ENCODE measurements around the gene PLXNA2.

PLXNA2 gene

DNA sequence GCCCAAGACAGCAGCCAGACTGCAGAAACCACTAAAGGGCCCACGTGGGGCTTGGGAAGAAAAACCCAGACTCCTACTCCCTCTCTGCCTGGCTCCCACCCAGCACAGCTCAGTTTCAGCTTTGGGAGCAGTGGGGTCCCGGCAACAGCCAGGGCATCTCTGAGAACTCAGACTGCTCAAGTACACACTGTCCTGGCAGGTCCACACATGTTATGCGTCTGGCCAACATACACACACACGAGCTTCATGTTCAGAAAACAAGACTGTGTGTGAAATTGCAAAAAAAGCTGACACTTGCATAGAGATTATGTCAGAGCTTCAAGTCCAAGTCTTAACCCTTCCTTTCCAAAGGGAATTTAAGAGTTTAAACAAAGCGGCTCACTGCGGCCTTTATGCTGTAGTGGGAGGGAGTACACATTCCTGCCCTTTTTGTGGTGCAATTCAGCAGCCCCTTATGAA is 196.7 kb downstream of the PLXNA2 start:
- DNase-seq (ENCODE audit: low read depth in 2 of 2) = no peak

DNA sequence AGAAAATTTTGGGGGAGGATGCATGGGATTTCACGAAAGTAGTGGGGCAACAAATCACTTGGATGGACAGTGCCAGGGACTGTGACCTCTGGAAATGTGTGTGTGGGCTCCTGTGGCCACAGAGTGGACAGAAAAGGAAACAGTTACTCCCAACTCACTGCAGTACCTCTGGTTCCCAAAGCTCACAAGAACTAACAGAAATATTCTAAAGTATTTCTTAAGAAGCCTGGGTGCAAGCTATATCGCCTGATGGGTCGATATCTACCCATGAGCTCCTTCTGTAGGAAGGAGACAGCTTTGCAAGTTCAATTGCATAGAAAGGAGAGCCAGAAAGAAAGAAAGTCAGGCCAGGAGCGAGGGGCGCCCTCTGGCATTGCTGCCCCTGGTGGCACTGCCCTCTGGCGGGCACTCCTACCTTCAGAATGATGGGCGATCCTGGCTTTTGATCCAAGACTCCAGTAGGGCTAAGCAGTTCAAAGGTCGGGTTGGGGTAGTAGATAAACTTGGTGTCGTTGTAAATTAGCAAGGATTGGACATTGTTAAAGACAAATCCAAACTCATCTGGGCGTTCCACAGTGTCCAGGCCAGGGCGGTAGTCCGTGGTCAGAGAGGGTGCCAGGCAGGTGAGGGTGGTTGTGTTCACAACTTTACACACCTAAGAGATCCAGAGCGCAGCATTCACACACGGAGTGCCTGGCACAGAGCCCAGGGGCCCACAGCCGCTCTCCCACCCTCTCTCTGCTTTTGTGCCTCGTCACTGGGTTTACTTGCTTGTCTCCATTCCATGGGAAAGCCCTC is 198.5 kb downstream of the PLXNA2 start:
- no peak for DNase-seq (ENCODE audit: low read depth in 2 of 2)

DNA sequence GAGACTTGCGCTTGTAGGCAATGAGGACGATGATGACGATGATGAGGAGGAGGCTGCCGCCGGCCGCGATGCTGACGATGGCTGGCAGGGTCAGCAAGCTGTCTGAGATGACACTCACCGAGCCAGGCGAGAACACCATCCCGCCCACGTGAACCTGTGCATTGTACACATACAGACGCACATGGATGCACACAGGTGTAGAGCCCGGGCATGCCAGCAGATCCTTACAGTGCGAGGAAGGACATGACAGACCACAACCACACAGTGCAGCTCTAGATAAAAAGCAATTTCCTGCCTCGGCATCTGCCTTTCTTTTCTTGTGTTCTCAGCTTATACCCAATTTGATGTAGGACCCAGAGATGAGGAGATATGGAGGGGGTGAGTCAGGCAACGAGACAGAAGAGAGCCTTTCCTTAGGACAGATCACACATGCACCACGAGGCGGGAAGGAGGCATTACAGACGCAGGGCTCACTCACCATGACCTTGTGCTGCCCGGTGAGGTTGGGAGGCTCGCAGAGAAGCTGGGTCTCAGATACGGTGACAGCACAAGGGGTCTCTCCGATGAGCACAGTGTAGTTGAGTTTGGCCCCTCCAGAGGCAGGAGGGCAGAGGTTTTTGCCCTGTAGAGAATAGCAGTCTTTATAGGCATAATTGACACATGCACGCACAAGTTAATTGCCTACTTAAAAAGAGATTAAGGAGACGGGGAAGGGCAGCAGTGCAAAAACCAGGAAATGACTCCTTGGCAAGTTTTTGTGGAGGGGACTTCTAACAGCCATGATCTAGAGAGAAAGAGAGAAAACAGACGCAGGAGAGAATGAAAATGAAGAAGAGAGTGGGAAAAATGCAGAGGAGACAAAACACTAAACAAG is 199.4 kb downstream of the PLXNA2 start:
- no peak for DNase-seq (ENCODE audit: low read depth in 2 of 2)

DNA sequence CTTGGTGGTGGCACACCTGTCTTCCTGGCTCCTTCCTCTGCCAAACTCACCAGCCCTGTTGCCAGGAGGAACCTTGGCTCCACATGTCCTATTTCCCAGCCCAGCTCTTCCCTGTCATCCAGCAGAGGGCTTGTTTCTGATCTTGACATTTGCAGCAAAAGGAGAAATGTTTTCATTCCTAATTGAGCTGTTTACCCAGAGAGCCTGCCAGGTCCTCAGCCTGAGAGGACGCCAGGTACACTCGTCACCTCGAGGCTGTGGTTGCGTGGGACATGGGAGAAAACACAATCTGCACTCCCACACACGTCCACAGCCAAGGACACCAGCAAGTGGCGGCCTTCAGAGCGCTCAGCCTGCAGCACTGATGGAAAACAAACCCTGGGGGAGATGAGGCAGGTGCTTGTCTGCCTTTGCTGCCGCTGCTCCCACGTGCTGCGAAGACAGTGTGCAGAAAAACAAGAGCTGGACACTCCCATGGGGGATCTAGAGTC is 200.4 kb downstream of the PLXNA2 start:
- DNase-seq (ENCODE audit: low read depth in 2 of 2) = no peak

DNA sequence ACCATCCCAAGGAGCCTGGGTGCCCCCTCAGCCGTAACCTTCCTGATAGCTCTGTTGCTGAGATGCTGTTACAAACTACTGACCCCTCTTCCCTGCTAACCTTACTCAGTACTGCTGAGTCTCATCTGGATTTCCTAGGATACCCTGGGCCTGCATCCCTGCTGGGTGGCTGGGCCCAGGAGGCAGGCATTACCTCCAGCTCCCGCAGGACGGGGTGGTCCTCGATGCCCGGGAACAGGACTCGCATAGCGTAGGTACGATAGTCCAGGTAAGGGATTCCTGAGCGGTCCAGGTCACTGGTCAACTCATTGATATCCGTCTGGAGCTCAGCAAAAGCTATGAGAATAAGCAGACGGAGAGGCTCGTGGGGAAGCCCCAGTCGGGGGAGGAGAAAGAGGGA is 201.3 kb downstream of the PLXNA2 start:
- DNase-seq (ENCODE audit: low read depth in 2 of 2) = no peak

DNA sequence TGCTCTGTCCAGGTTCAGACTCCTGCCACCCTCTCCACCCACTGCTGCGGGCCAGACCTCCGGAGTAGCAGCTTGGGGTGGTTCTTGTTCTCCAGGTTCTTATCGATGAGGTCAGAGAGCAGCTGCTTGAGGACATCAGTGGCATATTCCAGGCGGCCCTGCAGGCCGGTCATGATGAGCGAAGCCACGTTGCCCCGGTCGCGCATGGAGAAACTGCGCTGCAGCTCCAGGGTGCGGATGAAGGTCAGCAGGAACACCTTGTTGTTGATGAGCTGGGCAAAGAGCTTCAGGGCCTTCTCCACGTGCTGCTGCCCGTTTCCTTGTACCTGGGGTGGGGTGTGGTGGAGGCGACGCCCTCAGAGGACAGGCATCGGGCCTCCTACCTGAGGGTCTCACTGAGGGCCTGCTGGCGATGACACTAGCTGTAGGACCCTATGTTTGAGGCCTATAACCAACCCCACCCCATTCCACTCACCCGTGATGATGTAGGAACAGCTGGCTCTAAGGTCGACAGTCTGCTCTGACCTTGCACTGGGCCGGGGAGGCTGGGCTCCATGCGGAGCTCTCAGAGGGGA is 202.1 kb downstream of the PLXNA2 start:
- no peak for DNase-seq (ENCODE audit: low read depth in 2 of 2)

DNA sequence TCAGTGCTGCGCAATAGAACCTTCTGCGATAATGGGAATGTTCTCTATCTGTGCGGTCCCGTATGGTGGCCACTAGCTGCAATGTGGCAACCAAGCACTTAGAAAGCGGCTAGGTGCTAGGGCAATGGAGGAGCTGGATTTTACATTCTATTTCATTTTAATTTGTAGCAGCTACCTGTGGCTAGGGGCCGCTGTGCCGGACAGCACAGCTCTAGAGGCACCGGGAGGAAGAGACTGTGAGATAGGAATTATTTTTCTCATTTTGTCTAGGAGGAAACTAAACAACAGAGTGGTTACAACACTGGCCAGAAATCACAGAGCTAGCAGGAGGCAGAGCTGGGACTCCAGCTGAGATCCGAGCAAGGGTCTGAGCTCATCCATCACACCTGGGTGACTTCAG is 202.7 kb downstream of the PLXNA2 start:
- no peak for DNase-seq (ENCODE audit: low read depth in 2 of 2)

DNA sequence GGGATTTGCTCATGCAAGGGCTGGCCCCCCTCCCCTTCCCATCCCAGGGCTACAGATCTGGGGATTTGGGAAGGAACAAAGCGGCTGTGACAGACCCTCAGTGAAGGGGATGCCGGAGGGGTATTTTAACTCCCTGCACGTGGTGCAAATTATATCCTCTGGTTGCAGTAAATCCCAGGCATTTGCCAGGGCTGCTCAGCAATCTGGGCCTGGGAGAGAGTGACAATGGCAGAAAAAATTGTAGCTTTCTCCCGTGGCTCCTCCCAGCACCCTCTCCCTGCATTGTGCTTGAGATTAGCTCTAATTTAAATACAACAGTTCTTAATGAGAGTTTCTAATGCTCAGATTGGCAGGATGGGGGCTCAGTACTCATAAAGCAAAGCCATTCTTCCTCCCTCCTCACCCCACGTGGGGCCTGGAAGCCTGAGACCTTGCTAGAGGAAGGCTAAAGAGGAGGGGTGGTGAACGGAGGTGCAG is 203.3 kb downstream of the PLXNA2 start:
- DNase-seq (ENCODE audit: low read depth in 2 of 2) = no peak

DNA sequence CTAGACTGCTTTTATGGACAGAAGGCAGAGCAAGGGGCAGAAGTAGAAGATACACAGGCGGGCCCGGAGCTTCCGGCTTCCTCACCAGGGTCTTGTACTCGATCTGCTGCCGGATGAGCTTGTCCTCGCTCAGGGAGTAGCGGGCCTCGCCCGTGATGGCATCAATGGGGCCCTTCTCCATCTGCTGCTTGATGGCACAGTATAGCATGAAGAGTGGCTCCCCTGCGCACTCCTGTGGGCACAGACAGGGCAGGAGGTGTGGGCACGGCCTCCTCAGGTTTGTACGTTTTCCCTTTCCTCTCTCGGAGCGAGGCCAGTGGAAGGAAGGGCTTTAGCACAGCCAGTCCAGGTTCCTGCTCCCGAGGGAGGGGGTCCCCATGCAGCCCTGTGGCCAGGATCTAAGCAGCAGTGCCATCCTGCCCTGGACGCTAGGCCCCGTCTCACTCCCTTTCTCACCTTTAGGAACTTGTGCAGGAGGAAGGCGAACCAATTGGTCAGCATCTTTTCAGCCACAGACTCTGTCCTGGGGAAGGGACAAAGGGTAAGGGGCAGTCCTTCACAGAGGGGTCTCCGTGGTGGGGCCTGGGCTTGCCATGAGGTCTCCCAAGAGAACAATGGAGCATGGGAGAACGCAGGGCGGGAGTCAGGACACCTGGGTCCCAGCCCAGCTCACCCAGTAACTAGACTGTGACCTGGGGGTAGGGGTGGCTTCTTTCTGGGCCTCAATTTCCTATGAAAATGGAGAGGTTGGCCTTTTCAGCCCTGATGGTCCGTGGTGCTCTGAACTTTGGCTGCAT is 204.4 kb downstream of the PLXNA2 start:
- DNase-seq (ENCODE audit: low read depth in 2 of 2) = no peak

DNA sequence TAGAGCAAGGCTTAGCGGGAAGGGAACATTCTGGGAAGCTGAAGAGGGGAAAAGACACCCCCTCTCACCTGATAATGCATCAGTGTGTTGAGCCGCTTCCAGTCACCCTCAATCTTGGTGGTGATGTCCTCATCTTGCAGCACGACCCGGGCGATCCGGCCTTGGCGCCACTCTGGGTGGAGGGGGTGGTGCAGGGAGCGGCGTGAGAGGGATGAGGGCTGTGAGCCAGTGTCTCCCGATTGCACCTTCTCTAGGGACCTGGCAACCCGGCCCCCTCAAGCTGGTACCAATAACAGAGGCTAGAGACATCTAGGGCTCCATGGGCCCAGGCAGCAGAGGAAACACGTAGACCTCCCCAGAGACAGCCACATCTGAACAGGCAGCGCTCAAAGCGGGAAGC is 205.9 kb downstream of the PLXNA2 start:
- no peak for DNase-seq (ENCODE audit: low read depth in 2 of 2)

DNA sequence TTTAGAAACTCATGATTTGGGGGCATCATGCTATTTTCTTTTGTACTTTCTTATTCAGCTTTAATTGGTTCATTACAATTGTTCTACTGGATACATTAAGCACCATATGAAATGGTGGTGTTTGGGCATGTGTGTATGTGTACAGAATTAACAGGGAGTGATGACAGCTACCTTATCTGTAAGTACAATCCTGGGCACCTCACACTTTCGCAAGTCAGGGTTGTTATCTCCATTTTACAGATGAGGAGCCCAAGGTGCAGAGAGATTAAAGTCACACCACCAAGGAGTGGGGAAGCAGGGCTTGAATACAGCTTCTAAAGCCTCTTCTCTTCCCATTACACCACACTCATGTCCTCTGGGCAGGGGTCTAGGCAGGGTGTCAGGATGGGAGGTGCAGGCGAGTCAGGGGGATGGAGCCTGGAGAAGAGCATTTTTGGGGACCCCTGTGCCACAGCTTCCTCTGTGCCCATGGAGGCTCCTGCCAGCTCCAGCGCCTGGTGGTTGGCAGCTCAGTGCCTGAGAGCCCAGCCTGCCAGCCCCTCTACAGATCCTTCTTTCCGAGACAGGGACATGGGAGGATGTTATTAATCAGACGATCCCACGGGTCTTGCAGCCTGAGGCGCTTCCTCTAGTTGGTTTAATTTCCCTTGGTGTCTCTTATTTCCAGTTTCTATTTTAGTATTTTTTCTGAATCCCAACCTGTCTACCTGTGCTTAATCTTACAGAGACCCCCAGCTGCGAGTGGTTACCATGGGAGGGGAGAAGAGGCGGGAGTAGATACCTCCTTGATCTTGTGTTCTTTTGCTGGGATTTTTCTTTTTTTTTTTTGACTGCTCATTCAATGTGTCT is 207.0 kb downstream of the PLXNA2 start:
- no peak for DNase-seq (ENCODE audit: low read depth in 2 of 2)

DNA sequence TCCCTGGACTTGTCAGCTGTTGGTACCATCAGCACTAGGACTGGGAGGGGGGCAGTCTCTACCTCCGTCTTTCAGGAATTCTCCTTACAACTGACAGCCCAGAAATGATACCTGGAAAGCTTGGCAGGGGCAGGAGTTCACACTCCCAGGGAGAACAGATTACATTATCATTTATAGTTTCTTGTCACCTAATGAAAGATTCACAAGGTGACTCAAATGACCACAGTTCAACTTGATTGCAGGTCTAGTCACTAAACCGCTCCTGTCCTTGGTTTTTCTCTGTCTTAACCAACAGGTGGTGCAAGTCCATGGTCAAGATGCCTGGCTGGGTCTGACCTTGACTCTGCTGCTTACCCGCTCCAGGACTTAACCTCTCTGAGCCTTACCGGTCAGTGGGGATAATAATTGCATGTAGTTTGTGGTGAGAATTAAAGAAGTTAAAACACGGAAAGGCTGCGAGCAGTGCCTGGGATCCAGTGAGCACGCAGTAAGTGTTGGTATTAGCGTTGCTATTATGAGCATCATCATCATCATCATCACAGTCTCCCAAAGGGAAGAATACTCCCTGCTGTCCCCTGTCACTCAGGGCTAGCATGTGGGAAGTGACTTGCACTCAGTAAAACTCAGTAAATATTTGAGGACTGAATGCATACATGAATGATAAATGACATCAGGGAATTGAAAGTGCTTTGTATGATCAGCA is 207.9 kb downstream of the PLXNA2 start:
- DNase-seq (ENCODE audit: low read depth in 2 of 2) = no peak

DNA sequence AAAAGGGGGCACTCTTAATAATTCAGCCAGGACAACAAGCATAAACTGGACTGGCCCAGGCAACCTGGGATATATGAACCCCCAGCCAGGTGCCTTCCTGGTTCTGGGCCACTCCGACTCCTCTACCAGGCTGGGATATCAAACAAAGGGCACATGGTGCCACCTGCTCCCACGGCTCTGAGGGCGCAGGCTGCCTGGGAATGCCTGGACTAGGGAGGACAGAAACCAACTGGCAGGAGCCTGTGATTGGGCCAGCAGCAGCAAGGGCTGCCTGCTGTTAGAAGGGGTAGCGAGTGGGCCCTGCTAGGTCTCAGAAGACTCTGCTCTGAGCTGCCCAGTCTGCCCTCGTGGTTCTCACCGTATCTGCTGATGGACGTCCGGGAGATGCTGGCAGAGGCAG is 210.0 kb downstream of the PLXNA2 start:
- DNase-seq (ENCODE audit: low read depth in 2 of 2) = no peak

DNA sequence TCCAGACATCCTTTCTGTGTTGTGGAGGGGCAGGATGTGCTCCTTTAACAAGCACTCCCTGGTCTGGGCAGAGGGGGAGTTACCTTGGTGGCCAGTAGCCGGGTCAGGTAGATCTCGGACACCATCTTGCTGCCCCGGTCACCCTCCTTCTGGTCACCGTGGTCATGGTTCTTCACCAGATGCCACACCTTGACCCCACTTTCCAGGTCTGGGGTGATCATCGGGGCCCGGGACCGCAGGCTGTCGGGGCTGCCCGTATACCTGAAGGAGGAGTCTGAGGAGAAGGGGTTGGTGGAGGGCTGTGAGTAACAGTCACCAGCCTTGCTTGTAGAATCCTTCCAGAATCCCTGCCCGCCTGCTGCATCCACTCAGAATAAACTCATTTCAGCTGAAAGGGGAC is 210.9 kb downstream of the PLXNA2 start:
- no peak for DNase-seq (ENCODE audit: low read depth in 2 of 2)

DNA sequence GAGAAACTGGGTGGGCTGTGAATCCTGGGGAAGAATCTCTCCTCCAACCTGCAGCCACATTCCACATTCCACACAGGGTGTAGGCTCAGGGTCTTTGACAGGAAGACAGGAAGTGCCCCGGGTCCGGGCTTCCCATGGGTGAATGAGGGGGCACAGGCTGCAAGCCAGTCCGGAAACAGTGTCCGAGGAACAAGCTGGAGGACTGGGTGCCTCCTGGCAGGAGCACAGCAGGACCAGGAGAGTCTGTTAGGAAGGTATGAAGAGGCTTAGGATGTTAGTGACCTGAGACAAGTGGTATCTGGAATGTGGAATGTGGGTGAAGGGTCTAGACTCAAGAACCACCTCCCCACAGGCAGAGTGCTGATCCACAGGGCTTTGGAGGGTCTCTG is 212.3 kb downstream of the PLXNA2 start:
- DNase-seq (ENCODE audit: low read depth in 2 of 2) = no peak

DNA sequence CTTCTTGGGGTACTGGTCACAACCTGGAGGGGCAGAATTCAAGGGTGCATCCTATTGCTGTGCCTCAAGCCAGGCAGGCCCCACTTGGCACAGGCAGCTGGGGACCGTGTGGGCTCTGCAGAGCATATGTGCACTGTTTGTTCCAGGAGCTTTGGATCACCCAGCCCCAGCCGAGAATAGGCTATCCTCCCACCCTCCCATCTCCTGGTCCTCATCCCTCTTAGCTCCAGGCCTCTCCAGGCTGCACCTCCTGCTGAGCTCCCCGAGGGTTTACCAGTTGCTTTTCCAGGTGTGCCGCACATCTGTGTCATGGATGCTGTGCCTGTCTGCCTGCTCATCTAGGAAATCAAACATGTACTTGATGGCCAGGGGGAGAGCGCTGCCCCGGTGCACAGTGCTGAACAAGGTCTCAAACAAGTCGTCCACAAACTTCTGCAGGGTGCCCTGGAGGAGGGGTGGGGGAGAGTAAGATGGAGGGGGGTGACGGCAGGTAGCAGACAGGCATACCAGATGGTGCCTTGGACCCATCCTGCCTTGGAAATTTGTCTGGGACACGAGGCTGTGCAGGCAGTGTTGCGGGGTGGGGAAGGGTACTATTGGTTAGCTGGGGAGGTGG is 212.8 kb downstream of the PLXNA2 start:
- no peak for DNase-seq (ENCODE audit: low read depth in 2 of 2)

DNA sequence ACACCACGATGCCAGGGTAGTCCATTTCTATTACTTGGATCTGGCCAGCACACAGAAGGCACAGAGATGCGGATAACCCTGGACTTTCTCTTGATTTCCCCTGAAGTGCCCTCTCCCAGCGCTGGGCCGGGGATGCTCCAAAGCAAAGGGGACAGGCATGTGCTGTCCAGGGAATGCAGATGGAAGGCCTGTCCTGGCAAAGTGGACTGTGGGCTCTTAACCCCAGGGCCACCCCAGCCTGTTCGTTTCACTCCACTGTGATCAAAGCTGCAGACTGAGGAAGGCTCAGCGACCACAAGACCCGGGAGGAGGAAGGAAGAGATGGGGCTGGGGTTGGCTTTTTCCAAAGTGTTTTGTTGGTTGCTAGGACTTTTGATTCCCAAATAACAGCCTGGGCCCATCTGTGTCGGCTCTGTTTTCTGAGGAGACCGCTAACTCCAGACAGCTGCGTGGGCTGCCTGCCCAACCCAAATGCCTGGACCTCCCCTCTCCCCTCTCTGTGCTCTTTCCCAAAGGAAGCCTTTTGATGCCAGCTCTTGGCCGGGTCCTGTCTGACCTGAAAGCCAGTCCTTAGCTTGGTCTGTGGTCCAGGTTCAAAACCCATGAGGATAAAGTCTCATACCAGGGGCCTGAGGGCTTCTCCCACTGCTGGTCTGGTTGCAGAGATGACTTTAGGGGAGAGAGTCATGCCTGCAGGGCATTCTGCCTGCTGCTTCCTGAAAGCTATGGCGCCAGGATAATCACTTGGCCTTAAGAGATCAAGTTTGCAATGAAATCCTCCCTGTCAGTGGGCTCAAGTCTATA is 213.7 kb downstream of the PLXNA2 start:
- DNase-seq (ENCODE audit: low read depth in 2 of 2) = no peak

DNA sequence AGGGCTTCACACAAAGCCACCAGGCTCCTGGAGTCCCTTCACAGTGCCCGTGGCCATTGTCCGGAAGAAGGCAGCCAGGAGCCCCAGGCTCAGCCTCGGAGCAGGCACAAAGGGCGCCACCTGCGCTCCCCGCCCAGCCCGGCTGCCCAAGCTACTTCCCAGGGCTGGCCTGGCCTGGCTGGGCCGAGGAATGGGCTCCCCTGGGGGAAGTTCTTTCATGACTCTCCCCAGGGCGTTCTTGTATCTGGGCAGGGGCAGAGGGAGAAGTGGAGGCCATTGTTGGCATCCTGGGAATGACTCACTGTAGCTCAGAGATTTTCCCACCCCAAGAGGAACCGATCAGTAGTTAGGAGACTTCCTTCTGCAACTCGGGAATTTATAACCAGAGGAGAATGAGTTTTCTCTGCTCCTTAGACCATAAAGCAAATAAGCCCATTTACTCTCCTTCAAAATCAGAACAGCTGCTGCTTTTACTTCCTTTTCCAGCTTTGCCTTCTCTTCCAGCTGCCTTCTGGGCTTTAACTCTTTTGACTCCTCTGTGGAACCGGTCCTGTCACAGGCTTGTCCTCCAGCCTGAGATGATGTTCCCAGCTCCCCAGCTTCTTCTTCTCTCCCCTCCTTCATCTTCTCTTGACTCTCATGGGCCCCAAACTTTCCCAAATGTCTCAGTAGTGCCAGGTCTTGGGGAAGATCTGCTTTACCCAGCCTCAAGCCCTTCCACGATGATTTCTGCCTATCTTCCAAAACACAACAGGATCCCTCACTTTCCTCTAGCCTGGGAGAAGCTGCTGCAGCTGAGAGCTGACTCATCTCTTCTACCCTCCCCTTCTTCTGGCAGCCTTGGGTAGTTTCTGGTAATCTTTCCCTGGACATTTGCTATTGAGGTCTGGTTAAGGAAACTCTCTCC is 214.6 kb downstream of the PLXNA2 start:
- no peak for DNase-seq (ENCODE audit: low read depth in 2 of 2)
